Right lobe of liver (tissue), 6 donors: Measurements from ENCODE around the gene HSD17B3. TPM values are rescaled to one million over a fixed set of nuclear protein-coding genes. Genes with fewer than 3 reads are reported as not detected.

Experiments
- ATAC-seq, 4 donors: fragments of 200-7000 bp; cut with Tn5 transposase; one replicate each; pipeline ENCODE4 v1.9.1; 2020; ENCODE audit warnings: mild to moderate bottlenecking in 4 of 4, moderate library complexity in 4 of 4
- DNase-seq, 3 donors: peaks; one replicate each; pipeline ENCODE4 v3.0.0-alpha.2; 2020
- H3K27ac ChIP-seq, 3 donors: fragments of 200-600 bp; one replicate each; pipeline ENCODE4 v1.8.0; 2022
- H3K27me3 ChIP-seq, 2 donors: fragments of 200-600 bp; one replicate each; pipeline ENCODE4 v1.8.0; 2022
- H3K36me3 ChIP-seq, 4 donors: fragments of 200-600 bp; sonication (generic) in 1 of 4; one replicate each; pipeline versions ENCODE4 v1.5.1 to v1.8.0; 2017 to 2022; ENCODE audit warnings: control low read depth in 1 of 4
- H3K4me1 ChIP-seq, 4 donors: fragments of 200-600 bp; sonication (generic) in 1 of 4; one replicate each; pipeline versions ENCODE4 v1.5.1 to v1.8.0; 2017 to 2022; ENCODE audit warnings: control low read depth in 1 of 4
- H3K4me3 ChIP-seq, 3 donors: fragments of 200-600 bp; one replicate each; pipeline ENCODE4 v1.8.0; 2022
- H3K9me3 ChIP-seq, 4 donors: fragments of 200-600 bp; sonication (generic) in 1 of 4; one replicate each; pipeline versions ENCODE4 v1.5.1 to v1.8.0; 2017 to 2022; ENCODE audit warnings: control low read depth in 1 of 4
- CTCF ChIP-seq, 4 donors: fragments of 200-600 bp in 3 of 4; fragments of 450-650 bp in 1 of 4; IDR thresholded peaks; one replicate each; pipeline versions ENCODE4 v1.5.1 to v1.8.0; 2016 to 2022; ENCODE audit warnings: antibody characterized with exemption in 4 of 4, mild to moderate bottlenecking in 2 of 4
- POLR2A ChIP-seq: fragments of 450-650 bp; IDR thresholded peaks from one replicate; pipeline ENCODE4 v1.6.1; 2017; ENCODE audit warnings: antibody characterized with exemption, mild to moderate bottlenecking
- WGBS: methylation state at CpG from one replicate; pipeline ENCODE4 v1.1.6; 2018; ENCODE audit warnings: low coverage, low lambda C conversion rate; ENCODE audit not compliant: insufficient coverage; ENCODE audit errors: missing lambda C conversion rate; 5-methylcytosine and 5-hydroxymethylcytosine counted together
- intact Hi-C, 2 donors: fragments of 100-400 bp; cut with DNase I; formaldehyde crosslinking; loops; one replicate each; pipeline versions ENCODE4 v1.11.2 to v1.14.1; 2022
- small RNA-seq, 2 experiments: library from RNA; depleted of rRNA; stranded (forward); fragments of <200 nt; gene quantifications; one replicate each; pipeline ENCODE3, GENCODE V24; 2016
- total RNA-seq, 6 experiments: library from RNA; depleted of rRNA in 2 of 6; stranded (reverse); fragments of >200 nt in 2 of 6; fragmentation: NEBNext Ultra II Directional in 3 of 6; extraction: Animal tissue kit (Norgen Biotek cat#: 25700) in 3 of 6; gene quantifications; one replicate each; pipeline versions ENCODE4 v1.1.0 to v1.2.4, GENCODE V29; 2016 to 2023
- donor health status: DM: no; HTN: yes; CAD: no.
- donor health status: DM: no; HTN: no; CAD: no.
- donor health status: DM: no; HTN: no; CAD: no.
- donor health status: DM: no; HTN: yes; CAD: no.
- donor health status: DM: no; HTN: yes; CAD: no.

HSD17B3 gene
- total RNA-seq, 6 experiments from 2014 or later, result 1.8 to 4.4 (median 3.1) TPM; not detected in 2

- no peak overlapping the region for H3K4me3 ChIP-seq
- H3K4me1 ChIP-seq, result no peaks in the 10 kb centered on the region
- H3K9me3 ChIP-seq, result peaks cover 0 to 4% (median 0%) of the 10 kb centered on the region in 4 donors
- no peak overlapping the region for H3K27ac ChIP-seq
- no peaks in the 10 kb centered on the region for H3K36me3 ChIP-seq
- TF ChIP-seq CTCF (IDR thresholded peaks at IDR 0.05), result no peak
- no peak for TF ChIP-seq POLR2A
- H3K27me3 ChIP-seq, result no peaks in the 10 kb centered on the region
- 81% methylated on average over 12 of the region's 12 CpGs for WGBS
- DNase-seq (no peak), ATAC-seq (no peak)
- intact Hi-C loops, result no loop called here
Measured at GRCh38 chr9:96187151-96187555, 114.8 kb downstream of the HSD17B3 start.

GRCh38 chr9:96186591-96187011 is 115.4 kb downstream of the HSD17B3 start:
- no peak for TF ChIP-seq POLR2A
- TF ChIP-seq CTCF (IDR thresholded peaks at IDR 0.05), result no peak
- DNase-seq, result no peak

GRCh38 chr9:96185518-96186156 is 116.3 kb downstream of the HSD17B3 start:
- no peak for TF ChIP-seq CTCF (IDR thresholded peaks at IDR 0.05)
- TF ChIP-seq POLR2A, result no peak
- Histone ChIP-seq H3K4me1 (no peaks in the 10 kb centered on the region), H3K36me3 (no peaks in the 10 kb centered on the region), H3K27me3 (no peaks in the 10 kb centered on the region), H3K9me3 (peaks cover 0 to 4% (median 0%) of the 10 kb centered on the region in 4 donors), H3K27ac (no peak overlapping the region), H3K4me3 (no peak overlapping the region)
- DNase-seq (no peak), ATAC-seq (no peak)
- intact Hi-C loops, result no loop called here
- 50% methylated on average over 1 of the region's 2 CpGs for WGBS

More at GRCh38 chr9:96186591-96187011, 115.4 kb downstream of the HSD17B3 start:
- Histone ChIP-seq H3K4me3 (no peak overlapping the region), H3K27ac (no peak overlapping the region), H3K4me1 (no peaks in the 10 kb centered on the region), H3K9me3 (peaks cover 0 to 4% (median 0%) of the 10 kb centered on the region in 4 donors), H3K27me3 (no peaks in the 10 kb centered on the region), H3K36me3 (no peaks in the 10 kb centered on the region)
- no peak for ATAC-seq
- 10% methylated on average over 7 of the region's 18 CpGs for WGBS
- intact Hi-C loops, result no loop called here

Small RNA genes within 50 kb of the gene (small RNA-seq; reads per million reads assigned to genes)
- 0 reads per million in 2 experiments for gene RNU6-1160P

Other genes with a start within 250 kb of the HSD17B3 start
- 10 to 100 TPM; 28.9 to 48.1 (median 34.3) TPM for gene SLC35D2, start 81.5 kb upstream of the HSD17B3 start, total RNA-seq
- gene ZNF367, start 116.2 kb upstream of the HSD17B3 start, total RNA-seq, result 1 to 10 TPM in 5 of 6 experiments, under 1 TPM in 1; 0.73 to 9.2 (median 2.6) TPM
- gene HABP4, start 148.0 kb upstream of the HSD17B3 start, total RNA-seq, result 1 to 10 TPM; 1.4 to 6.2 (median 4.7) TPM